Liver (tissue), 9 donors: ENCODE results near the gene THAP3. TPM values are rescaled to one million over a fixed set of nuclear protein-coding genes. Genes with fewer than 3 reads are reported as not detected.

Experiments used
- DNase-seq: peaks from one replicate; pipeline ENCODE4 v3.0.0-alpha.2; 2017; ENCODE audit warnings: low spot score
- H3K27ac ChIP-seq, 2 donors: one replicate each; pipeline ENCODE4 v1.7.0; 2013; ENCODE audit warnings: inconsistent platforms in 2 of 2, low read length in 2 of 2, control low read depth in 1 of 2, low read depth in 1 of 2, mild to moderate bottlenecking in 1 of 2
- H3K27me3 ChIP-seq, 4 donors: one replicate each; pipeline versions ENCODE4 v1.6.1 to v1.7.0; 2013; ENCODE audit warnings: low read length in 3 of 4, inconsistent platforms in 1 of 4, mild to moderate bottlenecking in 1 of 4, moderate library complexity in 1 of 4; ENCODE audit not compliant: control insufficient read depth in 4 of 4, insufficient read depth in 4 of 4
- H3K36me3 ChIP-seq, 4 donors: one replicate each; pipeline versions ENCODE4 v1.6.1 to v1.7.0; 2013; ENCODE audit warnings: low read length in 3 of 4, mild to moderate bottlenecking in 3 of 4, low read depth in 1 of 4, moderate library complexity in 1 of 4; ENCODE audit not compliant: control insufficient read depth in 4 of 4, insufficient read depth in 3 of 4
- H3K4me1 ChIP-seq, 4 donors: one replicate each; pipeline versions ENCODE4 v1.6.1 to v1.7.0; 2013; ENCODE audit warnings: low read length in 3 of 4, mild to moderate bottlenecking in 3 of 4, moderate library complexity in 1 of 4; ENCODE audit not compliant: control insufficient read depth in 4 of 4, insufficient read depth in 4 of 4
- H3K4me3 ChIP-seq, 3 donors: one replicate each; pipeline versions ENCODE4 v1.6.1 to v1.7.0; 2013; ENCODE audit warnings: low read length in 3 of 3, control low read depth in 1 of 3, low read depth in 1 of 3, mild to moderate bottlenecking in 1 of 3
- H3K9ac ChIP-seq, 2 donors: one replicate each; pipeline ENCODE4 v1.7.0; 2013; ENCODE audit warnings: low read length in 2 of 2, mild to moderate bottlenecking in 2 of 2, moderate library complexity in 2 of 2, control low read depth in 1 of 2, low read depth in 1 of 2
- H3K9me3 ChIP-seq, 4 donors: one replicate each; pipeline versions ENCODE4 v1.6.1 to v1.7.0; 2013; ENCODE audit warnings: low read length in 3 of 4; ENCODE audit not compliant: control insufficient read depth in 4 of 4
- EGR1 ChIP-seq, 2 donors: IDR thresholded peaks; 2 replicates each; pipeline ENCODE4 v1.6.1; 2016 to 2018; ENCODE audit warnings: antibody characterized with exemption in 2 of 2, low read depth in 2 of 2
- FOXA1 ChIP-seq: IDR thresholded peaks from 2 replicates; pipeline ENCODE4 v1.6.1; 2016; ENCODE audit warnings: antibody characterized with exemption
- FOXA2 ChIP-seq: IDR thresholded peaks from 2 replicates; pipeline ENCODE4 v1.6.1; 2016; ENCODE audit warnings: antibody characterized with exemption
- GABPA ChIP-seq, 2 donors: IDR thresholded peaks in 1 of 2; conservative IDR thresholded peaks in 1 of 2; 2 replicates each; pipeline ENCODE4 v1.6.1; 2016; ENCODE audit warnings: antibody characterized with exemption in 2 of 2, mild to moderate bottlenecking in 1 of 2, moderate library complexity in 1 of 2
- HNF4A ChIP-seq, 2 donors: conservative IDR thresholded peaks; 2 replicates each; pipeline ENCODE4 v1.6.1; 2016; ENCODE audit warnings: antibody characterized with exemption in 2 of 2, mild to moderate bottlenecking in 2 of 2
- HNF4G ChIP-seq: IDR thresholded peaks from 2 replicates; pipeline ENCODE4 v1.6.1; 2016; ENCODE audit warnings: antibody characterized with exemption
- JUND ChIP-seq, 2 donors: IDR thresholded peaks; 2 replicates each; pipeline ENCODE4 v1.6.1; 2016; ENCODE audit warnings: antibody characterized with exemption in 2 of 2
- NR2F2 ChIP-seq: IDR thresholded peaks from 2 replicates; pipeline ENCODE4 v1.6.1; 2016; ENCODE audit warnings: antibody characterized with exemption
- RAD21 ChIP-seq, 2 donors: IDR thresholded peaks; 2 replicates each; pipeline ENCODE4 v1.6.1; 2016; ENCODE audit warnings: antibody characterized with exemption in 2 of 2, mild to moderate bottlenecking in 2 of 2
- REST ChIP-seq: IDR thresholded peaks from 2 replicates; pipeline ENCODE4 v1.6.1; 2016; ENCODE audit warnings: antibody characterized with exemption, mild to moderate bottlenecking
- RXRA ChIP-seq, 2 donors: IDR thresholded peaks; 2 replicates each; pipeline ENCODE4 v1.6.1; 2017 to 2018; ENCODE audit warnings: antibody characterized with exemption in 2 of 2, mild to moderate bottlenecking in 1 of 2
- SP1 ChIP-seq: IDR thresholded peaks from 2 replicates; pipeline ENCODE4 v1.6.1; 2018; ENCODE audit warnings: antibody characterized with exemption, mild to moderate bottlenecking
- TAF1 ChIP-seq: conservative IDR thresholded peaks from 2 replicates; pipeline ENCODE4 v1.6.1; 2016; ENCODE audit warnings: antibody characterized with exemption, mild to moderate bottlenecking
- YY1 ChIP-seq: IDR thresholded peaks from 2 replicates; pipeline ENCODE4 v1.6.1; 2016; ENCODE audit warnings: antibody characterized with exemption, mild to moderate bottlenecking
- WGBS: extraction: QIAGEN DNeasy Blood & Tissue Kit; methylation state at CpG from one replicate; pipeline ENCODE4 v1.1.7; 2013; 5-methylcytosine and 5-hydroxymethylcytosine counted together
- polyA plus RNA-seq, 2 donors: library from polyadenylated mRNA; stranded (reverse) in 1 of 2; unstranded in 1 of 2; fragments of 200-250 nt in 1 of 2; fragments of >200 nt in 1 of 2; fragmentation: Nextera tagmentation in 1 of 2; extraction: Ambion mirVana in 1 of 2; gene quantifications; one replicate each; pipeline versions ENCODE4 v1.2.1 to v1.2.3, GENCODE V29; 2013 to 2015
- total RNA-seq, 2 donors: library from RNA; depleted of rRNA; stranded (reverse); fragments of >200 nt; gene quantifications; one replicate each; pipeline ENCODE4 v1.2.3, GENCODE V29; 2014
- TF ChIP-seq, protein P1 (sequence below): IDR thresholded peaks from 2 replicates; pipeline ENCODE4 v1.6.1; 2016; ENCODE audit warnings: antibody characterized with exemption
- TF ChIP-seq, protein P2 (sequence below): fragments of 150-350 bp; IDR thresholded peaks from 2 replicates; pipeline ENCODE4 v1.5.1; 2017; ENCODE audit warnings: improper control_type of control experiment, low read depth, low read length; ENCODE audit not compliant: missing input control
- donor health status: healthy.
- donor health status: healthy.
- donor health status: healthy.
- donor health status: healthy.
- donor health status: healthy.

THAP3 gene
- total and polyA plus RNA-seq, 4 donors = 7.2 to 10.2 (median 8.6) TPM

- no peak overlapping the region for H3K27ac ChIP-seq
- no peak overlapping the region for H3K9ac ChIP-seq
- DNase-seq = no peak
- H3K4me3 ChIP-seq = no peak overlapping the region
- WGBS = 95% methylated on average over 7 of the region's 7 CpGs
- no peaks in the 10 kb centered on the region for H3K9me3 ChIP-seq
- no peaks in the 10 kb centered on the region for H3K27me3 ChIP-seq
- TF ChIP-seq, protein P1, sequence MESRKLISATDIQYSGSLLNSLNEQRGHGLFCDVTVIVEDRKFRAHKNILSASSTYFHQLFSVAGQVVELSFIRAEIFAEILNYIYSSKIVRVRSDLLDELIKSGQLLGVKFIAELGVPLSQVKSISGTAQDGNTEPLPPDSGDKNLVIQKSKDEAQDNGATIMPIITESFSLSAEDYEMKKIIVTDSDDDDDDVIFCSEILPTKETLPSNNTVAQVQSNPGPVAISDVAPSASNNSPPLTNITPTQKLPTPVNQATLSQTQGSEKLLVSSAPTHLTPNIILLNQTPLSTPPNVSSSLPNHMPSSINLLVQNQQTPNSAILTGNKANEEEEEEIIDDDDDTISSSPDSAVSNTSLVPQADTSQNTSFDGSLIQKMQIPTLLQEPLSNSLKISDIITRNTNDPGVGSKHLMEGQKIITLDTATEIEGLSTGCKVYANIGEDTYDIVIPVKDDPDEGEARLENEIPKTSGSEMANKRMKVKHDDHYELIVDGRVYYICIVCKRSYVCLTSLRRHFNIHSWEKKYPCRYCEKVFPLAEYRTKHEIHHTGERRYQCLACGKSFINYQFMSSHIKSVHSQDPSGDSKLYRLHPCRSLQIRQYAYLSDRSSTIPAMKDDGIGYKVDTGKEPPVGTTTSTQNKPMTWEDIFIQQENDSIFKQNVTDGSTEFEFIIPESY = no peak
- no peak for TF ChIP-seq RXRA (IDR thresholded peaks at IDR 0.05)
- no peaks in the 10 kb centered on the region for H3K4me1 ChIP-seq
- peaks cover 5 to 29% (median 8%) of the 10 kb centered on the region in 4 donors for H3K36me3 ChIP-seq
Observed at GRCh38 chr1:6645018-6645417, 20.4 kb downstream of the THAP3 start.

GRCh38 chr1:6646499-6647148 is 22.0 kb downstream of the THAP3 start:
- no peaks in the 10 kb centered on the region for H3K9me3 ChIP-seq
- TF ChIP-seq, protein P2, sequence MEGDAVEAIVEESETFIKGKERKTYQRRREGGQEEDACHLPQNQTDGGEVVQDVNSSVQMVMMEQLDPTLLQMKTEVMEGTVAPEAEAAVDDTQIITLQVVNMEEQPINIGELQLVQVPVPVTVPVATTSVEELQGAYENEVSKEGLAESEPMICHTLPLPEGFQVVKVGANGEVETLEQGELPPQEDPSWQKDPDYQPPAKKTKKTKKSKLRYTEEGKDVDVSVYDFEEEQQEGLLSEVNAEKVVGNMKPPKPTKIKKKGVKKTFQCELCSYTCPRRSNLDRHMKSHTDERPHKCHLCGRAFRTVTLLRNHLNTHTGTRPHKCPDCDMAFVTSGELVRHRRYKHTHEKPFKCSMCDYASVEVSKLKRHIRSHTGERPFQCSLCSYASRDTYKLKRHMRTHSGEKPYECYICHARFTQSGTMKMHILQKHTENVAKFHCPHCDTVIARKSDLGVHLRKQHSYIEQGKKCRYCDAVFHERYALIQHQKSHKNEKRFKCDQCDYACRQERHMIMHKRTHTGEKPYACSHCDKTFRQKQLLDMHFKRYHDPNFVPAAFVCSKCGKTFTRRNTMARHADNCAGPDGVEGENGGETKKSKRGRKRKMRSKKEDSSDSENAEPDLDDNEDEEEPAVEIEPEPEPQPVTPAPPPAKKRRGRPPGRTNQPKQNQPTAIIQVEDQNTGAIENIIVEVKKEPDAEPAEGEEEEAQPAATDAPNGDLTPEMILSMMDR = peak; percentile 53
- TF ChIP-seq SP1 (no peak), RAD21 (IDR thresholded peaks at IDR 0.05) (peak; percentile 84 to 89)
- no peaks in the 10 kb centered on the region for H3K27me3 ChIP-seq
- peaks cover 0 to 32% (median 5%) of the 10 kb centered on the region in 4 donors for H3K36me3 ChIP-seq
- no peak overlapping the region for H3K9ac ChIP-seq
- no peak for DNase-seq
- no peak overlapping the region for H3K27ac ChIP-seq
- 64% methylated on average over 10 of the region's 10 CpGs for WGBS
- no peak overlapping the region for H3K4me3 ChIP-seq
- no peaks in the 10 kb centered on the region for H3K4me1 ChIP-seq

- no peaks in the 10 kb centered on the region for H3K4me1 ChIP-seq
- H3K27ac ChIP-seq = no peak overlapping the region
- peaks cover 5 to 39% (median 9%) of the 10 kb centered on the region in 4 donors for H3K36me3 ChIP-seq
- no peak for DNase-seq
- TF ChIP-seq, protein P1 = no peak
- TF ChIP-seq EGR1 (IDR thresholded peaks at IDR 0.05; ENCODE audit: low read depth in 2 of 2) = no peak
- no peak for TF ChIP-seq YY1
- no peak for TF ChIP-seq NR2F2
- no peak for TF ChIP-seq HNF4G
- no peak for TF ChIP-seq FOXA1
- no peak for TF ChIP-seq TAF1
- TF ChIP-seq RAD21 (IDR thresholded peaks at IDR 0.05) = no peak
- TF ChIP-seq, protein P2 = no peak
- TF ChIP-seq JUND (IDR thresholded peaks at IDR 0.05) = no peak
- TF ChIP-seq HNF4A (conservative IDR thresholded peaks at IDR 0.05) = no peak
- TF ChIP-seq REST = no peak
- TF ChIP-seq RXRA (IDR thresholded peaks at IDR 0.05) = no peak
- TF ChIP-seq FOXA2 = no peak
- TF ChIP-seq GABPA (IDR thresholded peaks at IDR 0.05 in 1 of 2, conservative IDR thresholded peaks at IDR 0.05 in 1 of 2) = no peak
- H3K4me3 ChIP-seq = no peak overlapping the region
- 95% methylated on average over 6 of the region's 6 CpGs for WGBS
- H3K9ac ChIP-seq = no peak overlapping the region
- H3K27me3 ChIP-seq = no peaks in the 10 kb centered on the region
- no peaks in the 10 kb centered on the region for H3K9me3 ChIP-seq
Observed at GRCh38 chr1:6648556-6648955, 23.9 kb downstream of the THAP3 start.
